Mucosa of gallbladder (tissue), 1 donor: Measurements from ENCODE around the gene NDUFC1. TPM values are rescaled to one million over a fixed set of nuclear protein-coding genes. Genes with fewer than 3 reads are reported as not detected.

Experiments used
- DNase-seq: peaks from one replicate; pipeline ENCODE4 v3.0.0-alpha.2; 2020; ENCODE audit warnings: low spot score
- total RNA-seq: library from RNA; stranded (reverse); gene quantifications from one replicate; pipeline ENCODE4 v1.2.1, GENCODE V29; 2021
- donor health status: DM: no; HTN: no; CAD: no.

NDUFC1 gene
- total RNA-seq, 1 donor from 2014 or later = 69.4 TPM

DNA sequence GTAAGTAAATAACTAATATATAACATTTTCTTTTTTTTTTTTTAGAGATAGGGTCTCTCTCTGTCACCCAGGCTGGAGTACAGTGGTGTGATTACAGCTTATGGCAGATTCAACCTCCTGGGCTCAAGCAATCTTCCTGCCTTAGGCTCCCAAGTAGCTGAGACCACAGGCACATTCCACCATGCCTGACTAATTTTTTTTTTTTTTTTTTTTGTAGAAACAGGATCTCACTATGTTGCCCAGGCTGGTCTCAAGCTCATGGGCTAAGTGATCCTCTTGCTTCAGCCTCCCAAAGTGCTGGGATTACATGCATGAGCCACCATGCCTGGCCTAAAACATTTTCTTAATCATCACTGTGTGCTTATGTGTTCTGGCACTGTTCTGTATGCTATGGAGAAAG is 55.0 kb downstream of the NDUFC1 start:
- no peak for DNase-seq

DNA sequence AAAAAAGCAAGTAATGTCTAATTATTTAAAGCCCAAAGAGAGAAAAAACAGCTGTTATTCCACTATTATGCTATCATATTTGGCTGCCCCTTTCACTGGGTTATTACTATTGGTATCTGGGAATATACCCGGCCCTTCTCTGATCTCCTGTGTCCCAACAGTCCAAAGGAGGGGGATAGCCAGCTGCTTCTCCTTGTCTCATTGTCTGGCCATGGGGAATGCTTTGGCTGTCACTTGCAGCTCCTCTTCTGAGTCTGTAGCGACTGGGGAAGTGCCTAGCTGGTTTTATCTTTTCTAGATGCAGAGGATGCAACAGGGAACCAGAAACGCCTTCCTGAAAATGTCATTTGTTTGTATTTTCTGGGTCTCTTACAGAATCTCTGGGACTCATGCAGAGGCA is 56.1 kb downstream of the NDUFC1 start:
- DNase-seq = no peak

DNA sequence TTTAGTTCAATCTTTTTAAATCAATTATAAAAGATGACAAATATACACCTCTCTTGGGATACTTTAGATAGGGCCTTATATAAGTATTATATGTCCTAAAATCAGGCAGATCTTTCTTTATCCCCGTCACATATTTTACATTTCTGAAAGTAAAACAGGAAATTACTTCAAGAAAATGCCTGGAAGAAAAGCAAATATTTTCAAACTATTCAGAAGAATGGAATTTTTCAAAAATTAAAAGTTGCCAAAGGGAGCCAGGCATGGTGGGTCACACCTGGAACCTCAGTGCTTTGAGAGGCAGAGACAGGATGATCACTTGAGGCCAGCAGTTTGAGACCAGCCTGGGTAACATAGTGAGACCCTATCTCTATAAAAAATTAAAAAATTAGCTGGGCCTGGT is 56.7 kb downstream of the NDUFC1 start:
- DNase-seq = no peak

DNA sequence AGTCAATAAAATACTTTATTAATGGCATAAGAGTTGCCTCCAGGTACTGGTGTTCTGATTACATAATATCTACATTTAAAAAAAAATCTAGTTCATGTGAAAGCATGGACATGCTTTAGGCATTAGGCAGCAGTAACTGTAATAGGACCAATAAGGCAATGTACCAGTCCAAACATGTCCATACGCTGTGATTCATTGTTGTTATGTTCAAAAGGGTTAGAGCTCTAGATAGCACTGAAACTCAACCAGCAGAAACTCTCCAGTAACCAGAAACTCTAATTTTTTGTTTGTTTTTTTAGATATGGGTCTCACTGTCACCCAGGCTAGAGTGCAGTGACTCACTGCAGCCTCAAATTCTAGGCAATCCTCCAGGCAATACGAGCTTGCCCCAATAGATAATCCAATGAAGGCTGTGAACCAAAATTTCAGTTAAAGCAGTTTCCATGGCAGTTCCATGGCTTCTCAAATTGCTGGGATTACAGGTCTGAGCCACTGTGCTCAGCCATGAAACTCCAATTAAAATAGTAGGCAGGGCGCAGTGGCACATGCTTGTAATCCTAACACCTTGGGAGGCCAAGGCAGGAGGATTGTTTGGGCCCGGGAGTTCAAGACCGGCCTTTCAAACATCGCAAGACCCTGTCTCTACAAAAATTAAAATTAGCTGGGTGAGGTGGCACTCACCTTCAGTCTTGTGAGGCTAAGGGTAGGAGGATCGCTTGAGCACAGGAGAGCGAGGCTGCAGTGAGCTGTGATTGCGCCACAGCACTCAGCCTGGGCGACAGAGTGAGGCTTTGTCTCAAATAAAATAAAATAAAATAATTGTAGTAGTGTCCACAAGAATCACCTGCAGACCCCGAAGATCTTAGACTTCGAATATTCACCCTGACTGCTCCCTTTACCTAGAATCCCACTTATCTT is 58.6 kb downstream of the NDUFC1 start:
- no peak for DNase-seq

DNA sequence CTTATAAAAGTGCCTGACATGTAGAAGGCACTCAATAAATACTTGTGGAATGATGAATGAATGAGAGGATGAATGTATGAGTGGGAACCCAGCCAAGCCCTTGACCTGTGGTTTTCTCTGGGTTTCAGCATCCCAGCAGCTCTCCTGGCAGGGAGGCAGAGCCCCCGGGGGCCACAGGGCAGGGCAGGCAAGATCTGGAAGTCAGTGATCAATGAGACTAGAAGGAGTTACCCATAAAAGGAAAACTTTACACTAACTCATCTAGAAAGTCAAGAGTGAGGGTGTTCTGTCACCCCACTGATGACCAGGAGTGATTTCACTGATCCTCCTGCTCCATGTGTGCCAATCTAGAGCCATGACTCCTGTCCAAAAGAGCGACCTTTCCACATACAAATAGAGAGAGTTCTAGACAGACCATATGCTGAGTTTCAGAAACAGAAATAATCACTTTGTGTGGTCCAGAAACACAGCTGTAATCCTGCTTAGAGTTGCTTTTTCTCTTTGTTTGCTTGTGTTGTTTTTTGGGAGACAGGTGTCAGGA is 59.7 kb downstream of the NDUFC1 start:
- DNase-seq = no peak

DNA sequence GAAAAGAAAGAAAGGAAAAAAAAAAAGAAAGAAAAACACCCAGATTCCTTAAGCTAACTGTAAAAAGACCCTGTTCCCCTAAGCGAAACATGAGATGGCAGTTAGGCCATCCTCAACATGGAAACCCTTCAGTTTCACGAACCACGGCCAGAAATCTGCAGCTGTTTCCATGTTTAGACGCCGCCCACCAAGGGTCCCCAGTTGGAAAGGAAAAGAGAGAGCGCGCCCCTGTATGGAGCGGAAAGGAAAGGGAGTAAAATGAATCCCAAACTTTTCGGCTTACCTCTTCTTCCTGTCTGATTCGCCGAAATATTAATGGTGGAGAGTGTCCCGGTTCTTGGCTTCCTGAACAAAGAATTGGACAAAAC is 60.5 kb downstream of the NDUFC1 start:
- no peak for DNase-seq

DNA sequence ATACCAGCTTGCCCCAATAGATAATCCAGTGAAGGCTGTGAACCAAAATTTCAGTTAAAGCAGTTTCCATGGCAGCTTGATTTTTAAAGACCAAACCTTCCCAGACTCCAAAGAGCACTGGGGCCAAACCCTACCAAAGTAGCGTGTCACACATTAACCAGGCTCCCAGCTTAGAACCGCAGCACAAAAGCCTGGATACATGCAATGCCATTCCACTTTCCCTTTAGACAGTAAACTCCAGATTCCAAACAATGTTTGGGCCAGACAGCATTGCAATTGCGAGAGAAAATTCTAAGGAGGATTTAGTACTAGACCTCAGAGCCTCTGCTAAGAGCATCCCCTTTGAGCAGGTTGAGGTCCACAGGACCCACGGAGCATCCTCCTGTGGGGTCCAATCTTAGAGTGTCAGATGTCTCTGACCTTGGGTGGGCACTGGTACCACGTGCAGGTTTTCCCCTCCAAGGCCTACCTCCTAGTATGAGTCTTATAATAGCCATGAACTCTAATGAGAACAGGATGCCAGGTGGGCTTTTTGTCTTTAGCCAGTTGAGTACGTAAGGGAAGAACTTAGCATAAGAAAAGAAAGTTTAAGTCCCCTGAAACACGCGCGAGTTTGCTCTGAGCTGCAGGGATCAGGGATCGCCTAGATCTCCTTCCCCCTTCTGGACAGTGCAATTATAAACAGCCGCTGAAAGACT is 61.0 kb downstream of the NDUFC1 start:
- DNase-seq = no peak

Other genes starting within 250 kb of the NDUFC1 start
- gene ELF2, start 125.3 kb downstream of the NDUFC1 start, total RNA-seq = 40.3 TPM
- 0.81 TPM for gene MGARP, start 22.3 kb downstream of the NDUFC1 start, total RNA-seq
- 26.0 TPM for gene NAA15, start 972 bp downstream of the NDUFC1 start, total RNA-seq
- gene RAB33B, start 151.6 kb upstream of the NDUFC1 start, total RNA-seq = 9.8 TPM